GM18505 (cell line): ENCODE data around the gene CABLES2.

Experiments
- ATAC-seq: cut with Tn5 transposase; IDR thresholded peaks from one replicate; pipeline ENCODE4 v1.9.1; 2021; ENCODE audit not compliant: unreplicated experiment
- POLR2A ChIP-seq: IDR thresholded peaks from 4 replicates; pipeline ENCODE4 v1.6.1; 2011; ENCODE audit warnings: borderline replicate concordance; ENCODE audit not compliant: insufficient read depth, insufficient read length; ENCODE audit errors: extremely low read depth

Gene CABLES2

DNA sequence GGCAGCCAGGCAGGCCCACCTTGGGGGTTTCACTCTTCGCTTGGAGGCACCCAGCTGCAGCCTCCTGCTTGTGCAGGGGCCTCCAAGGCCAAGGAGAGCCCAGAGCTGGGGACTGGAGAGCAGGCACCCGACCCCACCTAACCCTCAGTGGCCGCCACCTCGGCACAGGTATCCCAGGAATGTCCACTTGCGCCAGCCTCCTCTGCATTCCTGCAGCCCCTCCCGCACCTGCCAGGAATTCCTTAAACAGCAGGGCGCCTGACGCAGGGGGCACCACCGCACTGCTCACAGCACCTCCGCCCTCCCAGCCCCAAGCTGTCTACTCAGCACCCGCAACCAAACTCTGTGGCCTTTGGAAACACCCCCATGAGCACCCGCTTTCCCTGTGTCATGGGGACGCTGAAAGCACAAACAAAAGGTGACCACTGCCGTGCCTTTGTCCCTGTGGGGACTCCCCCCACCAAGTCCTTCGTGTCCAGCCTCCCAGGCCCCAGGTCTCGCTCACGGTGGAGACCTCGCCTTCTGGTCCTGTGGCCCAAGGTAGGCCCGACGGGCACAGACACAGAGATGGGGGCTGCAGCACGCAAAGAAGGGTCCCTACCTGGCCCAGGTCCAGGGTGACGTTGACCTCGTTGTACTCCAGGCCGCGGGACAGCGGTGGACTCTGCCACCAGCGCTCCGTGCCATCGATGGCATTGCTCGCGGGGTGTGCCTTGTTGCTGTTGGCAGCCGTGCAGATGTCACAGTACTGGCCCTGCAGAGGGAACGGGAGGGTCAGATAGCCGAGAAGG lies 45.1 kb downstream of the CABLES2 start:
- no peak for ATAC-seq
- TF ChIP-seq POLR2A: no peak

DNA sequence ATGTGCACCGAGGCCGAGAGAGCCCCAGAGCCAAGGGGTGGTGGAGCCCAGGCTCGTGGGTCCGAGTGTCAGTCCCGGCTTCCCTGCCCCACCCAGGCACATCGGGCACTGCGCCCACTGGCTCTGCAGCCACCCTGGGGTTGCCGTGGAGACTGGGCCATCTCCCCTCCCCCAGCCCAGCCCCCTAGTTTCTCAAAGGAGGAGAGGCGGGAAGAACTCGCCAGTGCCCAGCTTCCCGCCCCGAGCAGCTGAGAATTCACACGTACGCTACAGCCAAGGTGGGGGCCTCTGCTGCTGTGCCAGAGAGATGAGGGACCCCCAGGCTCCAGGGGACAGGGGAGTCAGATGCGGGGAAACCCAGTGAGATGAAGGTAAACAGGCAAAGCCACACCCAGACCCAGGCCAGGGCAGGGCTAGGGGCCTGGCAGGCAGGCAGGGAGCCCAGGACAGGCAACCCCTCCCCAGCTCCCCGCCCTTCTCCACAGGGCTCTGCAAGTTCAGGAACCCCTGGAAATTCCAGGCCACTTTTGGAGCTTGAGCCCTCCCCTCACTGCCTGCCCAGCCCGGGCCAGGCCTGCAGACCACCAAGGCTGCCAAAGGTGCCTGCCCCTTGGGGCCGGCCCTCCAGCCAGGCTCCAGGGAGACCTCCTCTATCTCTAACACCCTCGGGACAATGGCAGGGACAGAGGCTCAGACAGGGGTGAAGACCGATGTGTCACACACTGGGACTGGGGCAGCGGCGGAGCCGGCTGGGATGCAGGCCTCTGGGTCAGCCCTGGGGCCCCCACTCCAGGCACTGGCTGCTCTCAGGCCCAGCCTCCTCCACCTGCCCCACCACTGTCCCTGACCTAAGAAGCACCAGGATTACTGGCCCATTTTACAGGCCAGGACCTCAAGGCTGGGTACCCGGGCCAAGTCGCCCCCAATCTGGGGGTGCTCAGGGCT lies 46.0 kb downstream of the CABLES2 start:
- no peak for ATAC-seq
- TF ChIP-seq POLR2A: no peak

GRCh38 chr20:62359491-62360121 lies 47.5 kb downstream of the CABLES2 start:
- no peak for TF ChIP-seq POLR2A
- ATAC-seq: no peak

GRCh38 chr20:62359043-62359490 lies 48.0 kb downstream of the CABLES2 start:
- ATAC-seq: no peak
- no peak for TF ChIP-seq POLR2A

GRCh38 chr20:62358171-62359042 lies 48.7 kb downstream of the CABLES2 start:
- ATAC-seq: no peak
- no peak for TF ChIP-seq POLR2A

- TF ChIP-seq POLR2A: no peak
- ATAC-seq: no peak
Observed at GRCh38 chr20:62357681-62358080, 49.4 kb downstream of the CABLES2 start.

GRCh38 chr20:62357187-62357667 lies 49.9 kb downstream of the CABLES2 start:
- no peak for TF ChIP-seq POLR2A
- no peak for ATAC-seq

DNA sequence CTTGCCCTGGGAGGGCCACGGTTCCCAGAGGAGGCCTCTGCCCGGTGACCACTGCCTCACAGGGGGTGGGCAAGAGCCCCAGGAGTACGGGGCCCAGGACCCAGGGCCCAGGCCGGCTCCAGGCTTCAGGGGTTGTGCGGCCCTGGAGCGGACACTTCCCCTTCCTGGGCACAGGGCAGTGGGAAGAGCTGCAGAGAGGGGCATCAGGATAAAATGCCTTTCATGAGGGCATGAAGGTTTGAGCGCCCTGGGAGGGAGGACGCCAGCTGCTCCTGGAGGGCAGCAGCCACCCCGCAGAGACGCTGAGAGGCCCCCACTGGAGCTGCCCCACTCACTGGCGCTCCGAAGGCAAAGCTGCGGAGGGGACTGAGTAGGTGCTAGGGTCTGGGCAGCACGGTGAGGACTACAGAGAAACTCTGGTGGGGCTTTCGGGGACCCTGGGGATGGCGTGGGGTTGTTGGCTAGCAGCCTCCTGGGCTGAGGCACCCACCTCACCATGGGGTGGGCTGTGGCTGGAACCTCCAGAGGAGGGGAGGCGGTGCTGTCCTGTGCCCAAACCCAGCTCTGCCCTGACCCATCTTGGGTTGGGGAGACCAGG lies 50.4 kb downstream of the CABLES2 start:
- TF ChIP-seq POLR2A: no peak
- ATAC-seq: no peak

DNA sequence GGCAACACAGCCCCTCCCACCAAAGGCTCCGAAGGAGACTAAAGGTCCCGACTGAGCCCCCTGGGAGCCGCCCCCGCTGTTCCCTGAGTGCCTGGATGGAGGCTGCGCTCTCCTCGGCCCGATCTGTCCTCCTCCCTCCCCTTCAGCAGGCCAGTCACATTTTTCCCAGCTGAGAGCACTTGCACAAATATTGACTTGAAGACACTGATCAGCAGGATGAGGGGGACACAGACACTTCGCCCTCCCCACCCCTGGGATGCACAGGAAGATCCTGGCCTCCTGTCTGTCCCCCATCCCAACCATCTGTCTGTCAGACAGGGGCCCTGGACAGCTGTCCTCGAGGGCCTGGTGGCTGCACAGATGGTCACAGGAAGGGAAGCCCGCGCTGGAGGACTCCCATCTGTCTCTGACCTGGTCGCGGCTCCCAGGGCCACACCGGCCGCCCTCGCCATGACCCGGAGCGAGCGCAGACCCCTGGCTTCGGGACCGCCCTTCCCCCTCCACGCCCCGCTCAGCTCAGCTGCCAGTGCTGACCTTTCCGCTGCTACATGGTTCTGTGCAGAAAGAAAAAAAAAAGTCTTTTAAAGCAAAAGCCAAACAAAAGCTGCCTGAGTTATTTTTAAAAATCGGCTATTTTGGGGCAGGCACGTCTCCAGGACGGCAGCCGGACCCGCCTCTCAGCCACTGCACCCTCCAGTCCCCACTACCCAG lies 51.1 kb downstream of the CABLES2 start:
- TF ChIP-seq POLR2A: no peak
- no peak for ATAC-seq

DNA sequence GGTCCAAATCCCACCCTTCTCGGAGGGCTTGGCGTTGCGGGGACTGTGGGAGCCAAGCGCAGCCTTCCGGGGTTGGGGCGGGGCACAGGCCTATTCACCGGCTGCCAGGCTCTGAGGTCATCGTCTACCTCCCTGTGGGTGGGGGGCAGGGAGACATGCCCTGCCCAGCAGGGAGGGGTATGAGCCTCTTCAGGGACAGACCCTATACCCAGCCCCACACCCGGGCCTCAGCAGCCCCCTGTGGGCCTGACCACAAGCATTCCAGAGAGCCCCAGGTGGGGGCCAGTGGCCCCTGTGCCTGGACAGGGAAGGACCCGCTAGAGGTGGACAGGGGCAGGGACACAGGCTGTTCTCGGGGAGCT lies 51.6 kb downstream of the CABLES2 start:
- ATAC-seq: no peak
- TF ChIP-seq POLR2A: no peak

- no peak for ATAC-seq
- no peak for TF ChIP-seq POLR2A
Observed at GRCh38 chr20:62354811-62355341, 52.2 kb downstream of the CABLES2 start.

- no peak for ATAC-seq
Observed at GRCh38 chr20:62354031-62354808, 52.9 kb downstream of the CABLES2 start.

More at GRCh38 chr20:62354031-62354808, 52.9 kb downstream of the CABLES2 start:
- TF ChIP-seq POLR2A: no peak
